GM23338 (cell line): ENCODE results near the gene SIL1.

Experiments
- CREB1 ChIP-seq: fragments of 250-450 bp; sonication (Bioruptor Pico); IDR thresholded peaks from 2 replicates; pipeline ENCODE4 v1.5.0; 2020; ENCODE audit warnings: low read depth, mild to moderate bottlenecking, moderate library complexity
- EZH2phosphoT487 ChIP-seq: fragments of 200-600 bp; sonication (generic); IDR thresholded peaks from one replicate; pipeline ENCODE4 v1.8.1; 2018; ENCODE audit warnings: antibody characterized with exemption; ENCODE audit not compliant: unreplicated experiment
- POLR2AphosphoS5 ChIP-seq: IDR thresholded peaks from 2 replicates; pipeline ENCODE4 v1.6.1; 2016; ENCODE audit warnings: antibody characterized with exemption, low read depth
- TF ChIP-seq, protein P1 (sequence below), 2 experiments: fragments of 200-600 bp in 1 of 2; sonication (generic) in 1 of 2; conservative IDR thresholded peaks; 2 replicates each; pipeline versions ENCODE4 v1.5.1 to v1.6.1; 2016 to 2017; ENCODE audit warnings: antibody characterized with exemption in 2 of 2, low read depth in 2 of 2, mild to moderate bottlenecking in 2 of 2, moderate library complexity in 1 of 2
- TF ChIP-seq, protein P2 (sequence below): IDR thresholded peaks from 2 replicates; pipeline ENCODE4 v1.6.1; 2016; ENCODE audit warnings: antibody characterized with exemption

DNA sequence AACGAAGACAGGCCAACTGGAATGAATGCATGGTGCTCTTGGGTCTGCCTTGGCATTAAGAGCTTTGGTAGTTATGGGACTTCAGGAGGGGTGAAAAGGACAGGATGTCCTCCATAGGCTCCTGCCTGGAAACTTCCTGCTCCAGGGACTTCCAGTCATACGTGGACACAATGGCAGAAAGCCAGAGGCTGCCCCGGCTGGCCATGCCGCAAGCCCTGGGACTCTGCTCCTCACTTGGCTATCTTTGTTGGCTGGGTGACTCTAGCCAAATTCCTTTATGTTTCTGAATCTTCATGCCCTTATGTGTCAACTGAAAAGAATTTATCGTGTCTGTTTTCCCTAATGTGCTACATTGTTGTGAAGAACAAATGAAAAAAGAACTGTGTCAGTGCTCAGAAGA, 136.9 kb downstream of the SIL1 start:
- TF ChIP-seq POLR2AphosphoS5 (no peak), CREB1 (CRISPR knock-in tag) (no peak), EZH2phosphoT487 (no peak)
- TF ChIP-seq, protein P1, sequence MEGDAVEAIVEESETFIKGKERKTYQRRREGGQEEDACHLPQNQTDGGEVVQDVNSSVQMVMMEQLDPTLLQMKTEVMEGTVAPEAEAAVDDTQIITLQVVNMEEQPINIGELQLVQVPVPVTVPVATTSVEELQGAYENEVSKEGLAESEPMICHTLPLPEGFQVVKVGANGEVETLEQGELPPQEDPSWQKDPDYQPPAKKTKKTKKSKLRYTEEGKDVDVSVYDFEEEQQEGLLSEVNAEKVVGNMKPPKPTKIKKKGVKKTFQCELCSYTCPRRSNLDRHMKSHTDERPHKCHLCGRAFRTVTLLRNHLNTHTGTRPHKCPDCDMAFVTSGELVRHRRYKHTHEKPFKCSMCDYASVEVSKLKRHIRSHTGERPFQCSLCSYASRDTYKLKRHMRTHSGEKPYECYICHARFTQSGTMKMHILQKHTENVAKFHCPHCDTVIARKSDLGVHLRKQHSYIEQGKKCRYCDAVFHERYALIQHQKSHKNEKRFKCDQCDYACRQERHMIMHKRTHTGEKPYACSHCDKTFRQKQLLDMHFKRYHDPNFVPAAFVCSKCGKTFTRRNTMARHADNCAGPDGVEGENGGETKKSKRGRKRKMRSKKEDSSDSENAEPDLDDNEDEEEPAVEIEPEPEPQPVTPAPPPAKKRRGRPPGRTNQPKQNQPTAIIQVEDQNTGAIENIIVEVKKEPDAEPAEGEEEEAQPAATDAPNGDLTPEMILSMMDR (conservative IDR thresholded peaks at IDR 0.05; ENCODE audit: low read depth in 2 of 2), result no peak
- TF ChIP-seq, protein P2, sequence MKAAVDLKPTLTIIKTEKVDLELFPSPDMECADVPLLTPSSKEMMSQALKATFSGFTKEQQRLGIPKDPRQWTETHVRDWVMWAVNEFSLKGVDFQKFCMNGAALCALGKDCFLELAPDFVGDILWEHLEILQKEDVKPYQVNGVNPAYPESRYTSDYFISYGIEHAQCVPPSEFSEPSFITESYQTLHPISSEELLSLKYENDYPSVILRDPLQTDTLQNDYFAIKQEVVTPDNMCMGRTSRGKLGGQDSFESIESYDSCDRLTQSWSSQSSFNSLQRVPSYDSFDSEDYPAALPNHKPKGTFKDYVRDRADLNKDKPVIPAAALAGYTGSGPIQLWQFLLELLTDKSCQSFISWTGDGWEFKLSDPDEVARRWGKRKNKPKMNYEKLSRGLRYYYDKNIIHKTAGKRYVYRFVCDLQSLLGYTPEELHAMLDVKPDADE, result no peak
